ENCODE results near the gene MSANTD1. TPM values are rescaled to one million over a fixed set of nuclear protein-coding genes. Genes with fewer than 3 reads are reported as not detected.

MSANTD1 gene
- total RNA-seq, 1 experiment from 2014 or later: 0.71 TPM

DNA sequence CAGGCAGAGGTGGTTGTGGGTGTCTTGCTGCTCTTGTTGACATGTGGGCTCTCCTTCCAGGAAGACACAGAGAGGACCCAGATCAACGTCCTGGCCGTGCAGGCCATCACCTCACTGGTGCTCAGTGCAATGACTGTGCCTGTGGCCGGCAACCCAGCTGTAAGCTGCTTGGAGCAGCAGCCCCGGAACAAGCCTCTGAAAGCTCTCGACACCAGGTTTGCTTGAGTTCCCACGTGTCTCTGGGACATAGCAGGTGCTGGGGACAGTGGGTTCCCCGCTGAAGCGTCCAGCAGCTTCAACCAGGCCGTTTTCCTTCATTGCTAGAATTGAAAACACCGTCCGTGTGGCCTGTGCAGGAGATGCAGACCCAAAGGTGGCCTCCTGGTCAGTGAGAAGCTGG lies 25.6 kb upstream of the MSANTD1 start:
- Histone ChIP-seq H4K20me1 (ENCODE audit: insufficient read depth) (no peaks in the 10 kb centered on the region), H3K27me3 (ENCODE audit: insufficient read depth, low read length) (no peaks in the 10 kb centered on the region), H3K27ac (ENCODE audit: low read depth, low read length) (no peak overlapping the region), H3K4me2 (ENCODE audit: low read length) (no peak overlapping the region), H3K4me1 (ENCODE audit: control insufficient read depth in 1 of 2, insufficient read depth in 2 of 2, low read length in 2 of 2) (no peaks in the 10 kb centered on the region), H3K36me3 (ENCODE audit: control insufficient read depth in 1 of 2, insufficient read depth in 2 of 2, low read length in 2 of 2) (peaks cover 1 to 15% of the 10 kb centered on the region in 2 experiments; a peak in 3 of 4 replicates), H3K9ac (ENCODE audit: low read length) (no peak overlapping the region), H3K9me2 (ENCODE audit: insufficient read depth) (no peaks in the 10 kb centered on the region), H3K9me3 (ENCODE audit: control insufficient read depth in 1 of 2, insufficient read depth in 1 of 2, low read depth in 1 of 2, low read length in 2 of 2) (no peaks in the 10 kb centered on the region), H2AFZ (ENCODE audit: low read depth, low read length, poor library complexity, severe bottlenecking) (no peak overlapping the region), H3K4me3 (replicated peaks in 1 of 2; ENCODE audit: low read depth in 1 of 2, low read length in 2 of 2) (no peak overlapping the region), H3K79me2 (ENCODE audit: insufficient read depth, low read length) (no peaks in the 10 kb centered on the region)
- RAD21 ChIA-PET (ENCODE audit: low non-redundant PET in 1 of 2, low total read pairs in 2 of 2, uncharacterized antibody in 2 of 2, unreplicated experiment in 2 of 2): no interaction called here
- POLR2A ChIA-PET: no interaction called here
- DNase-seq (ENCODE audit: low read depth, low spot score) (no peak), ATAC-seq (no peak)
- intact Hi-C loops (cut with micrococcal nuclease): no loop called here
- TF ChIP-seq CBX3 (IDR thresholded peaks at IDR 0.05; ENCODE audit: low read depth) (no peak), RAD21 (IDR thresholded peaks at IDR 0.05; ENCODE audit: low read depth) (no peak), SRF (IDR thresholded peaks at IDR 0.05; ENCODE audit: low read depth) (no peak), JUND (IDR thresholded peaks at IDR 0.05) (no peak), EZH2 (IDR thresholded peaks at IDR 0.05) (no peak), POLR2AphosphoS5 (IDR thresholded peaks at IDR 0.05; ENCODE audit: low read depth, low read length) (no peak), SP1 (IDR thresholded peaks at IDR 0.05; ENCODE audit: low read depth) (no peak), YY1 (IDR thresholded peaks at IDR 0.05; ENCODE audit: extremely low read depth, insufficient replicate concordance, low read depth, low read length) (no peak), SIN3A (IDR thresholded peaks at IDR 0.05; ENCODE audit: low read depth) (no peak), POLR2A (IDR thresholded peaks at IDR 0.05; ENCODE audit: borderline replicate concordance, extremely low read depth, insufficient read depth, insufficient read length) (no peak), FOSL1 (IDR thresholded peaks at IDR 0.05; ENCODE audit: low read depth) (no peak), EZH2phosphoT487 (IDR thresholded peaks at IDR 0.05; ENCODE audit: borderline replicate concordance) (no peak), ZNF274 (IDR thresholded peaks at IDR 0.05; ENCODE audit: low read depth, low read length) (no peak), EGR1 (IDR thresholded peaks at IDR 0.05; ENCODE audit: low read depth) (no peak), ELF1 (IDR thresholded peaks at IDR 0.05; ENCODE audit: borderline replicate concordance, low read depth) (no peak), TCF7L2 (IDR thresholded peaks at IDR 0.05; ENCODE audit: borderline replicate concordance, extremely low read depth, insufficient read depth, insufficient read length) (no peak)
- TF ChIP-seq, protein P1, sequence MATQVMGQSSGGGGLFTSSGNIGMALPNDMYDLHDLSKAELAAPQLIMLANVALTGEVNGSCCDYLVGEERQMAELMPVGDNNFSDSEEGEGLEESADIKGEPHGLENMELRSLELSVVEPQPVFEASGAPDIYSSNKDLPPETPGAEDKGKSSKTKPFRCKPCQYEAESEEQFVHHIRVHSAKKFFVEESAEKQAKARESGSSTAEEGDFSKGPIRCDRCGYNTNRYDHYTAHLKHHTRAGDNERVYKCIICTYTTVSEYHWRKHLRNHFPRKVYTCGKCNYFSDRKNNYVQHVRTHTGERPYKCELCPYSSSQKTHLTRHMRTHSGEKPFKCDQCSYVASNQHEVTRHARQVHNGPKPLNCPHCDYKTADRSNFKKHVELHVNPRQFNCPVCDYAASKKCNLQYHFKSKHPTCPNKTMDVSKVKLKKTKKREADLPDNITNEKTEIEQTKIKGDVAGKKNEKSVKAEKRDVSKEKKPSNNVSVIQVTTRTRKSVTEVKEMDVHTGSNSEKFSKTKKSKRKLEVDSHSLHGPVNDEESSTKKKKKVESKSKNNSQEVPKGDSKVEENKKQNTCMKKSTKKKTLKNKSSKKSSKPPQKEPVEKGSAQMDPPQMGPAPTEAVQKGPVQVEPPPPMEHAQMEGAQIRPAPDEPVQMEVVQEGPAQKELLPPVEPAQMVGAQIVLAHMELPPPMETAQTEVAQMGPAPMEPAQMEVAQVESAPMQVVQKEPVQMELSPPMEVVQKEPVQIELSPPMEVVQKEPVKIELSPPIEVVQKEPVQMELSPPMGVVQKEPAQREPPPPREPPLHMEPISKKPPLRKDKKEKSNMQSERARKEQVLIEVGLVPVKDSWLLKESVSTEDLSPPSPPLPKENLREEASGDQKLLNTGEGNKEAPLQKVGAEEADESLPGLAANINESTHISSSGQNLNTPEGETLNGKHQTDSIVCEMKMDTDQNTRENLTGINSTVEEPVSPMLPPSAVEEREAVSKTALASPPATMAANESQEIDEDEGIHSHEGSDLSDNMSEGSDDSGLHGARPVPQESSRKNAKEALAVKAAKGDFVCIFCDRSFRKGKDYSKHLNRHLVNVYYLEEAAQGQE (IDR thresholded peaks at IDR 0.05; ENCODE audit: low read depth): no peak
- TF ChIP-seq, protein P2, sequence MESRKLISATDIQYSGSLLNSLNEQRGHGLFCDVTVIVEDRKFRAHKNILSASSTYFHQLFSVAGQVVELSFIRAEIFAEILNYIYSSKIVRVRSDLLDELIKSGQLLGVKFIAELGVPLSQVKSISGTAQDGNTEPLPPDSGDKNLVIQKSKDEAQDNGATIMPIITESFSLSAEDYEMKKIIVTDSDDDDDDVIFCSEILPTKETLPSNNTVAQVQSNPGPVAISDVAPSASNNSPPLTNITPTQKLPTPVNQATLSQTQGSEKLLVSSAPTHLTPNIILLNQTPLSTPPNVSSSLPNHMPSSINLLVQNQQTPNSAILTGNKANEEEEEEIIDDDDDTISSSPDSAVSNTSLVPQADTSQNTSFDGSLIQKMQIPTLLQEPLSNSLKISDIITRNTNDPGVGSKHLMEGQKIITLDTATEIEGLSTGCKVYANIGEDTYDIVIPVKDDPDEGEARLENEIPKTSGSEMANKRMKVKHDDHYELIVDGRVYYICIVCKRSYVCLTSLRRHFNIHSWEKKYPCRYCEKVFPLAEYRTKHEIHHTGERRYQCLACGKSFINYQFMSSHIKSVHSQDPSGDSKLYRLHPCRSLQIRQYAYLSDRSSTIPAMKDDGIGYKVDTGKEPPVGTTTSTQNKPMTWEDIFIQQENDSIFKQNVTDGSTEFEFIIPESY (IDR thresholded peaks at IDR 0.05; ENCODE audit: extremely low read depth, insufficient replicate concordance, low read length): no peak
- TF ChIP-seq, protein P3, sequence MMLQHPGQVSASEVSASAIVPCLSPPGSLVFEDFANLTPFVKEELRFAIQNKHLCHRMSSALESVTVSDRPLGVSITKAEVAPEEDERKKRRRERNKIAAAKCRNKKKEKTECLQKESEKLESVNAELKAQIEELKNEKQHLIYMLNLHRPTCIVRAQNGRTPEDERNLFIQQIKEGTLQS (IDR thresholded peaks at IDR 0.05): no peak
- no TSS peak for BruUV-seq (replicated peaks)
- CTCF ChIA-PET: no interaction called here

Measured in HCT116 (cell line).